HepG2 (cell line): ENCODE data around the gene OPRL1. TPM values are rescaled to one million over a fixed set of nuclear protein-coding genes. Genes with fewer than 3 reads are reported as not detected.

ENCODE experiments used
- AKNA ChIP-seq: sonication (generic); formaldehyde crosslinking; IDR thresholded peaks from 2 replicates; pipeline ENCODE4 v1.4.0; 2020; ENCODE audit warnings: missing genetic modification reagents, borderline replicate concordance
- BORCS8-MEF2B ChIP-seq: sonication (generic); formaldehyde crosslinking; IDR thresholded peaks from 2 replicates; pipeline ENCODE4 v1.8.0; 2022; ENCODE audit warnings: mild to moderate bottlenecking, missing genetic modification reagents
- CSRNP1 ChIP-seq: sonication (generic); formaldehyde crosslinking; IDR thresholded peaks from 2 replicates; pipeline ENCODE4 v1.8.1; 2023; ENCODE audit warnings: mild to moderate bottlenecking, missing genetic modification reagents
- EP300 ChIP-seq, 3 experiments: sonication (generic) in 1 of 3; formaldehyde crosslinking in 1 of 3; IDR thresholded peaks; 2 replicates each; pipeline versions ENCODE4 v1.5.1 to v1.6.1; 2011 to 2020; ENCODE audit warnings: low read depth in 2 of 3, low read length in 2 of 3, borderline replicate concordance in 1 of 3, improper control_type of control experiment in 1 of 3, mild to moderate bottlenecking in 1 of 3, missing genetic modification reagents in 1 of 3, moderate library complexity in 1 of 3
- HDAC2 ChIP-seq: sonication (generic); formaldehyde crosslinking; IDR thresholded peaks from 2 replicates; pipeline ENCODE4 v1.4.0; 2020; ENCODE audit warnings: missing genetic modification reagents
- HOXA5 ChIP-seq: sonication (generic); formaldehyde crosslinking; IDR thresholded peaks from 2 replicates; pipeline ENCODE4 v1.4.0; 2020; ENCODE audit warnings: missing genetic modification reagents
- KDM5A ChIP-seq: fragments of 200-600 bp; sonication (generic); IDR thresholded peaks from 2 replicates; pipeline ENCODE4 v1.7.0; 2018; ENCODE audit warnings: antibody characterized with exemption, mild to moderate bottlenecking, low read length, borderline replicate concordance
- LCORL ChIP-seq, 2 experiments: fragments of 450-650 bp in 1 of 2; sonication (generic) in 1 of 2; formaldehyde crosslinking in 1 of 2; IDR thresholded peaks; 2 replicates each; pipeline versions ENCODE4 v1.5.0 to v1.6.1; 2017 to 2020; ENCODE audit warnings: antibody characterized with exemption in 1 of 2, missing genetic modification reagents in 1 of 2
- PAF1 ChIP-seq: IDR thresholded peaks from 2 replicates; pipeline ENCODE4 v1.6.1; 2016; ENCODE audit warnings: missing genetic modification reagents, missing compliant biosample characterization
- PAX8 ChIP-seq: sonication (generic); formaldehyde crosslinking; IDR thresholded peaks from 2 replicates; pipeline ENCODE4 v1.8.0; 2022; ENCODE audit warnings: mild to moderate bottlenecking, missing genetic modification reagents, borderline replicate concordance
- PBX3 ChIP-seq: sonication (generic); formaldehyde crosslinking; IDR thresholded peaks from 2 replicates; pipeline ENCODE4 v1.8.1; 2023; ENCODE audit warnings: missing genetic modification reagents, inconsistent platforms, borderline replicate concordance
- SNAPC5 ChIP-seq: sonication (generic); formaldehyde crosslinking; IDR thresholded peaks from 2 replicates; pipeline ENCODE4 v1.8.1; 2023; ENCODE audit warnings: mild to moderate bottlenecking, missing genetic modification reagents, borderline replicate concordance
- SP1 ChIP-seq, 2 experiments: fragments of 450-650 bp in 1 of 2; sonication (generic) in 1 of 2; formaldehyde crosslinking in 1 of 2; IDR thresholded peaks; 2 replicates each; pipeline versions ENCODE4 v1.4.0 to v1.6.1; 2016 to 2020; ENCODE audit warnings: missing genetic modification reagents in 1 of 2
- ZNF331 ChIP-seq: sonication (generic); formaldehyde crosslinking; IDR thresholded peaks from 2 replicates; pipeline ENCODE4 v1.4.0; 2020; ENCODE audit warnings: missing genetic modification reagents
- ZNF549 ChIP-seq: sonication (generic); formaldehyde crosslinking; IDR thresholded peaks from 2 replicates; pipeline ENCODE4 v1.5.0; 2020; ENCODE audit warnings: missing genetic modification reagents
- ZNF605 ChIP-seq: sonication (generic); formaldehyde crosslinking; IDR thresholded peaks from 2 replicates; pipeline ENCODE4 v1.8.0; 2022; ENCODE audit warnings: mild to moderate bottlenecking, missing genetic modification reagents
- ZNF644 ChIP-seq: IDR thresholded peaks from 2 replicates; pipeline ENCODE4 v1.6.1; 2016; ENCODE audit warnings: low read depth
- ZUFSP ChIP-seq: sonication (generic); formaldehyde crosslinking; IDR thresholded peaks from 2 replicates; pipeline ENCODE4 v1.9.0; 2021; ENCODE audit warnings: missing genetic modification reagents, mild to moderate bottlenecking, borderline replicate concordance
- polyA plus RNA-seq, 8 experiments: library from polyadenylated mRNA; depleted of rRNA in 3 of 8; stranded (reverse) in 7 of 8; unstranded in 1 of 8; fragments of >200 nt; fragmentation: Illumina TruSeq in 4 of 8; extraction: Trizol in 4 of 8; gene quantifications; 2 replicates each; pipeline versions ENCODE4 v1.2.1 to v1.2.3, GENCODE V29; 2011 to 2016; ENCODE audit warnings: low read depth in 4 of 8, missing spikeins in 1 of 8, mixed read lengths in 1 of 8; ENCODE audit not compliant: insufficient read depth in 1 of 8
- total RNA-seq, 5 experiments: library from RNA; depleted of rRNA; stranded (reverse); fragments of >200 nt; fragmentation: Illumina TruSeq; extraction: Trizol; gene quantifications; 2 replicates each; pipeline ENCODE4 v1.2.3, GENCODE V29; 2016; ENCODE audit warnings: low read depth in 1 of 5

The OPRL1 gene
- total and polyA plus RNA-seq, 2 of the 13 experiments (the other 11 are each of a cell fraction or from before 2014, with no cell fraction given) = 0.35 to 0.71 TPM

GRCh38 chr20:64050261-64051032 lies 29.4 kb upstream of the OPRL1 start (continued):
- no peak for TF ChIP-seq LCORL (IDR thresholded peaks at IDR 0.05)
- peak; percentile 86 for TF ChIP-seq LCORL (CRISPR knock-in tag; IDR thresholded peaks at IDR 0.05)
- peak; percentile 54; the same call in 1 of the 2 replicates for TF ChIP-seq ZNF605
- TF ChIP-seq ZUFSP = no peak
- TF ChIP-seq BORCS8-MEF2B = peak; percentile 92
- TF ChIP-seq EP300 (IDR thresholded peaks at IDR 0.05; ENCODE audit: low read depth in 2 of 2, low read length in 2 of 2) = 0 out of 4 replicates have a peak, but pooled peaks of 1 of the 2 experiments have one; percentile 14
- no peak for TF ChIP-seq EP300 (CRISPR knock-in tag; IDR thresholded peaks at IDR 0.05; ENCODE audit: borderline replicate concordance)
- no peak for TF ChIP-seq PAF1 (CRISPR knock-in tag)
- TF ChIP-seq SNAPC5 (CRISPR knock-in tag) = peak; percentile 93; the same call in 1 of the 2 replicates
- peak; percentile 89 for TF ChIP-seq HOXA5 (CRISPR knock-in tag)
- 0 out of 2 replicates have a peak, but pooled peaks have one; percentile 16 for TF ChIP-seq ZNF644
- TF ChIP-seq ZNF549 (CRISPR knock-in tag) = no peak
- TF ChIP-seq SP1 (IDR thresholded peaks at IDR 0.05) = no peak
- peak; percentile 44 for TF ChIP-seq SP1 (CRISPR knock-in tag; IDR thresholded peaks at IDR 0.05)
- TF ChIP-seq ZNF331 (CRISPR knock-in tag) = peak; percentile 39; the same call in 1 of the 2 replicates
- peak; percentile 90; the same call in 1 of the 2 replicates for TF ChIP-seq CSRNP1 (CRISPR knock-in tag)
- TF ChIP-seq PAX8 (CRISPR knock-in tag) = no peak
- TF ChIP-seq KDM5A = no peak
- no peak; the same call in 1 of the 2 replicates for TF ChIP-seq PBX3 (CRISPR knock-in tag)
- no peak for TF ChIP-seq AKNA (CRISPR knock-in tag)
- peak; percentile 53 for TF ChIP-seq HDAC2 (CRISPR knock-in tag)
